GM18861 (cell line): Measurements from ENCODE around the gene SAMD14.

Experiments
- ATAC-seq: cut with Tn5 transposase; IDR thresholded peaks from one replicate; pipeline ENCODE4 v1.9.1; 2021; ENCODE audit not compliant: unreplicated experiment

Gene SAMD14

GRCh38 chr17:50134206-50135110 lies 4.5 kb upstream of the SAMD14 start:
- ATAC-seq, result no peak

- ATAC-seq, result no peak
These were observed 3.8 kb upstream of the SAMD14 start for GRCh38 chr17:50133769-50134099.

GRCh38 chr17:50133028-50133768 lies 3.2 kb upstream of the SAMD14 start:
- no peak for ATAC-seq

GRCh38 chr17:50132104-50132794 lies 2.3 kb upstream of the SAMD14 start:
- ATAC-seq, result no peak

- ATAC-seq, result no peak
These were observed 772 bp upstream of the SAMD14 start for GRCh38 chr17:50130559-50131305.

- no peak for ATAC-seq
These were observed 620 bp downstream of the SAMD14 start for GRCh38 chr17:50129353-50129727.

GRCh38 chr17:50128441-50129352 lies 1.3 kb downstream of the SAMD14 start:
- ATAC-seq, result no peak

- no peak for ATAC-seq
These were observed 2.1 kb downstream of the SAMD14 start for GRCh38 chr17:50127697-50128361.

GRCh38 chr17:50125420-50125997 lies 4.5 kb downstream of the SAMD14 start:
- ATAC-seq, result no peak

- no peak for ATAC-seq
These were observed 6.2 kb downstream of the SAMD14 start for GRCh38 chr17:50123649-50124349.

- ATAC-seq, result no peak
These were observed 7.0 kb downstream of the SAMD14 start for GRCh38 chr17:50122945-50123344.

- ATAC-seq, result no peak
These were observed 9.3 kb downstream of the SAMD14 start for GRCh38 chr17:50120475-50121253.

GRCh38 chr17:50118828-50119218 lies 11.1 kb downstream of the SAMD14 start:
- ATAC-seq, result no peak

GRCh38 chr17:50118076-50118827 lies 11.7 kb downstream of the SAMD14 start:
- no peak for ATAC-seq

GRCh38 chr17:50117202-50118051 lies 12.5 kb downstream of the SAMD14 start:
- no peak for ATAC-seq

- no peak for ATAC-seq
These were observed 14.2 kb downstream of the SAMD14 start for GRCh38 chr17:50115756-50116155.
